RWPE2 (cell line): Measurements from ENCODE around the gene TAS1R2.

Experiments used
- ATAC-seq: fragments of 200-7000 bp; cut with Tn5 transposase; 3 replicates; pipeline ENCODE4 v1.9.1; 2021; ENCODE audit warnings: low read depth
- DNase-seq: peaks from one replicate; pipeline ENCODE4 v3.0.0-alpha.2; 2020; ENCODE audit warnings: low spot score
- H3K27ac ChIP-seq: fragments of 450-650 bp; 2 replicates; pipeline ENCODE4 v1.5.1; 2017; ENCODE audit warnings: mild to moderate bottlenecking; ENCODE audit not compliant: poor library complexity, severe bottlenecking
- H3K27me3 ChIP-seq: fragments of 250-450 bp; sonication (Bioruptor Pico); 2 replicates; pipeline ENCODE4 v1.5.1; 2021; ENCODE audit warnings: mild to moderate bottlenecking, moderate library complexity; ENCODE audit not compliant: insufficient read depth, poor library complexity, severe bottlenecking
- H3K36me3 ChIP-seq: fragments of 250-450 bp; sonication (Bioruptor Pico); 2 replicates; pipeline ENCODE4 v1.5.1; 2020; ENCODE audit warnings: low read depth, mild to moderate bottlenecking, moderate library complexity
- H3K4me1 ChIP-seq: fragments of 250-450 bp; sonication (Bioruptor Pico); 2 replicates; pipeline ENCODE4 v1.5.1; 2021; ENCODE audit warnings: mild to moderate bottlenecking, moderate library complexity; ENCODE audit not compliant: insufficient read depth, poor library complexity, severe bottlenecking
- H3K4me3 ChIP-seq: fragments of 250-450 bp; sonication (Bioruptor Pico); 2 replicates; pipeline ENCODE4 v1.5.1; 2021; ENCODE audit warnings: mild to moderate bottlenecking, moderate library complexity; ENCODE audit not compliant: severe bottlenecking
- H3K9me3 ChIP-seq: fragments of 250-450 bp; sonication (Bioruptor Pico); 2 replicates; pipeline ENCODE4 v1.5.1; 2021; ENCODE audit warnings: mild to moderate bottlenecking, moderate library complexity; ENCODE audit not compliant: severe bottlenecking
- TF ChIP-seq, protein P1 (sequence below): fragments of 450-650 bp; IDR thresholded peaks from one replicate; pipeline ENCODE4 v1.5.1; 2017; ENCODE audit warnings: mild to moderate bottlenecking, moderate library complexity; ENCODE audit not compliant: poor library complexity, severe bottlenecking

The TAS1R2 gene

DNA sequence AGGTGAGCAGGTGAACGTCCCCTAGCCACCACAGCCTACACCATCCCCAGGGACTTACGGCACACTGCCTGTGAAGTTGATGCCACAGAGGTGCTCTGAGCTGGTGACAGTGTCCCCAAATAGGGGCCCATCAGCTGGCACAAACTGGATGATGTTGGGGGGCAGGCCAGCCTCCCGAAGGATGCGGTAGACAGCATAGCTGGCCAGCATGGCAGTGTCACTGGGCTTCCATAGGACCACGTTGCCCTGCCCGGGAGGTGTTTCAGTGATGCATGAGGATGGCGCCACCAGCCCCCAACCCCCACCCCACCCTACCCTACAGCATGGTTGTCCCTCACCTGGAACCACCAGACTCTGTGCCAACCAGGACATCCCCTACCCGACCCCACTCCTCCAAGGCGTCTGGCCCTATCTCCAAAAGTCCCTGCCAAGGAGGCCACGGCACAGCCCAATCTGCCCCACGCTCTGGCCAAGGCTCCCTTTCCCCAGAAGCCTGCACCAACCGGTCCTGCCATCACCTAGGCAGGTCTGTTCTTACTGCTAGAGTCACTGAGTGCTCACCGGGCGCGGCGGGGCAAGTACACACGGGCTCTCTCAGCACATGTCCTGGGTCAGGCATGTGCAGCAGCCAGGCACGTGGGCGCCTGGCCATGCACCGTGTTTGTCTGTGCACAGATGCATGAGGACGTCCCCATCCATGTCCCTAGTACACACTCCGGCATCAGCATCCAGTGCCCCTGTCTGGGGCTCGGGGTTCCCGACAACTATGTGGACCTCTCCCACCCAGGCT is 22.4 kb upstream of the TAS1R2 start:
- no peak overlapping the region for H3K4me3 ChIP-seq
- DNase-seq, result no peak
- no peaks in the 10 kb centered on the region for H3K27me3 ChIP-seq
- H3K27ac ChIP-seq, result no peak overlapping the region
- peaks cover 10% of the 10 kb centered on the region for H3K4me1 ChIP-seq
- H3K36me3 ChIP-seq, result peaks cover 5% of the 10 kb centered on the region
- H3K9me3 ChIP-seq, result no peaks in the 10 kb centered on the region
- TF ChIP-seq, protein P1, sequence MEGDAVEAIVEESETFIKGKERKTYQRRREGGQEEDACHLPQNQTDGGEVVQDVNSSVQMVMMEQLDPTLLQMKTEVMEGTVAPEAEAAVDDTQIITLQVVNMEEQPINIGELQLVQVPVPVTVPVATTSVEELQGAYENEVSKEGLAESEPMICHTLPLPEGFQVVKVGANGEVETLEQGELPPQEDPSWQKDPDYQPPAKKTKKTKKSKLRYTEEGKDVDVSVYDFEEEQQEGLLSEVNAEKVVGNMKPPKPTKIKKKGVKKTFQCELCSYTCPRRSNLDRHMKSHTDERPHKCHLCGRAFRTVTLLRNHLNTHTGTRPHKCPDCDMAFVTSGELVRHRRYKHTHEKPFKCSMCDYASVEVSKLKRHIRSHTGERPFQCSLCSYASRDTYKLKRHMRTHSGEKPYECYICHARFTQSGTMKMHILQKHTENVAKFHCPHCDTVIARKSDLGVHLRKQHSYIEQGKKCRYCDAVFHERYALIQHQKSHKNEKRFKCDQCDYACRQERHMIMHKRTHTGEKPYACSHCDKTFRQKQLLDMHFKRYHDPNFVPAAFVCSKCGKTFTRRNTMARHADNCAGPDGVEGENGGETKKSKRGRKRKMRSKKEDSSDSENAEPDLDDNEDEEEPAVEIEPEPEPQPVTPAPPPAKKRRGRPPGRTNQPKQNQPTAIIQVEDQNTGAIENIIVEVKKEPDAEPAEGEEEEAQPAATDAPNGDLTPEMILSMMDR, result no peak
- no peak for ATAC-seq

DNA sequence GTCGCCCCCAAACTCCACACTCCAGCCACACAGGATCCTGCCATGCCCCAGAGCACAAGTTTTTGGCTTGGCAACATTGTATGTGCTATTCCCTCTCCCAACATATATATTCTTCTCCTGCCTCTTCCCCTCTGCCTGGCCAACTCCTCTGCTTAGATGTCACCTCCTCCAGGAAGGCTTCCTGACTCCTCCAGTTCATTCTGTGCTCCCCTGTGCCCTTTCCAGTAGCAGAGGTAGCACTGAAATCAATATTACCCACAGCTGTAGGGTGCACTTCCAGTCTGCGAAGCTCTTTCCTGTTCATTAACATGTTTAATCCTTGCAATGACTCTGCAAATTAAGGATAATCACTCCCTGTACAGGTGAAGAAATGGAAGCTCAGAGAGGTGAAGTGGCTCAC is 21.7 kb upstream of the TAS1R2 start:
- no peak overlapping the region for H3K4me3 ChIP-seq
- ATAC-seq (no peak), DNase-seq (no peak)
- TF ChIP-seq, protein P1, result no peak
- H3K27ac ChIP-seq, result no peak overlapping the region
- peaks cover 4% of the 10 kb centered on the region for H3K4me1 ChIP-seq
- H3K9me3 ChIP-seq, result no peaks in the 10 kb centered on the region
- no peaks in the 10 kb centered on the region for H3K27me3 ChIP-seq
- peaks cover 5% of the 10 kb centered on the region for H3K36me3 ChIP-seq

DNA sequence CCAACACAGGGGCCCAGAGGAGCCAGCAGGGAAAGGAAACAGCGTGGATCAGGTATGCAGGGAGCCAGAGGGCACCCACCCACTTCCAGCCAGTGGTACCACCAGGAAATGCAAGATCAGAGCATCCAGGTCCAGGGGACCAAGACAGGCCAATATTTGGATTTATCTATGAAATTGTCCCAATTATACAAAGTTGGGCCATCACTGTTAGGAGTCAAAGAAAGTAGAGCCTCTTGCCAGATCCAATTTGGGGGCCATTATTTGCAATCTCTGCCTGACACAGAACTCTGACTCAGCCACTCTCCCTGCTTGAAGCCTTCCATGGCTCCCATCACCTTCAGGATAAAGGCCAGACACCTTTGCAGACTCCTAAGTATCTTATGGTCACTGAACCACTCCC is 21.1 kb upstream of the TAS1R2 start:
- TF ChIP-seq, protein P1, result no peak
- H3K9me3 ChIP-seq, result no peaks in the 10 kb centered on the region
- ATAC-seq (no peak), DNase-seq (no peak)
- H3K4me3 ChIP-seq, result no peak overlapping the region
- no peak overlapping the region for H3K27ac ChIP-seq
- H3K27me3 ChIP-seq, result no peaks in the 10 kb centered on the region
- H3K4me1 ChIP-seq, result no peaks in the 10 kb centered on the region
- H3K36me3 ChIP-seq, result peaks cover 5% of the 10 kb centered on the region

DNA sequence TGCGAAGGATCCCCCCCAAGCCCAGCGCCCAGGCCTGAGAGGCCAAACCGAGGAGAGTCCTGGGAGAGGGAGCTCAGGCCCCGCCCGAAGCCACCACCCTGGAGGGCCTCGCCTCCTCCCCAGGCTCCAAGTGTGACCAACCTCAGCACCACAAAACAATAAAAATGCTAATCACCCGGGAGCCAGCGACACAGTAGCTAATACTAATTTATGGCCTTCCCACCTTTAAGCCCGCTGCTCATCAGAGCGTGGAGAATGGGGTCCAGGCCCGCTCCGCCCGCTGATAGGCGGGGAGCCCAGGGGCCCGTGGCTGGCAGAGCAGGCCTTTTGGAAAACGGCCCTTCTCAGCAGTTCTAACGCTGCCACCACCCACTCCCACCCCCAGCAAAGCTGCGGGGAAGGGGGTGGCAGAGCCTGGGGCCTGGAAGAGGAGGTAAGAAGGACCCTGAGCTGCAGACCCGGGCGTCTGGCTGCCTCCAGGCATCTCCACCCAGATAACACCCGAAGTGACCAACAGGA is 20.4 kb upstream of the TAS1R2 start:
- Histone ChIP-seq H3K9me3 (no peaks in the 10 kb centered on the region), H3K27ac (no peak overlapping the region), H3K4me3 (no peak overlapping the region), H3K36me3 (peaks cover 5% of the 10 kb centered on the region), H3K27me3 (no peaks in the 10 kb centered on the region), H3K4me1 (no peaks in the 10 kb centered on the region)
- DNase-seq (no peak), ATAC-seq (no peak)
- TF ChIP-seq, protein P1, result no peak

DNA sequence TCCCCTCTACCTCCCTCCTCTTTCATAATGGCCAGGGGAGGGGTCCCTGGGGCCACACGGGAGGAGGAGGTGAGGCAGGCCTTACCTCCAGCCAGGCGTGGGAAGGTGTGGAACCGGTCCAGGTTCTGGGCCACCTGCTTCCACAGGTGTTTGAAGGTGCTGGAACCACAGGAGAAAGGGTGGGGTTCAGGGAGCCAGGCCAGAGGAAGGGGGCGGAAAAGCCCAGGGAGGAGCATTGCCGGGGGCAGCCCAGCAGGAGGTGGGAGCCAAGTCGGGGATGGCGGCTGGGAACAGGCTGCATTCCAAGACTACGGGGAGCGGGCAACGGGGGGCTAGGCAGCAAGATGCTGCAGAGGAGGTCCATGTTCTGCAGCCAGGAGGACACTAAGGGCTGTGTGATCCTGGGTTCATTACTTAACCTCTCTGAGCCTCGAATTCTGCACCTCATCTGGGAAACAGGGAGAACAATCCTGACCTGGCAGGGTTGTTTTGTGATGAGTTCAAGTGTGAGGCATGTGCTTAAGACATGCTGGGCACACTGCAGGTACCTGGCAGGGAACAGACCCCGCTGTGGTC is 19.8 kb upstream of the TAS1R2 start:
- Histone ChIP-seq H3K9me3 (no peaks in the 10 kb centered on the region), H3K27ac (no peak overlapping the region), H3K4me3 (no peak overlapping the region), H3K27me3 (no peaks in the 10 kb centered on the region), H3K36me3 (peaks cover 5% of the 10 kb centered on the region), H3K4me1 (no peaks in the 10 kb centered on the region)
- DNase-seq (no peak), ATAC-seq (no peak)
- TF ChIP-seq, protein P1, result no peak
